Peyer's patch (tissue), 4 donors: ENCODE measurements around the gene MBNL3. TPM values are rescaled to one million over a fixed set of nuclear protein-coding genes. Genes with fewer than 3 reads are reported as not detected.

Source experiments
- DNase-seq, 3 donors: peaks; one replicate each; pipeline ENCODE4 v3.0.0-alpha.2; 2017 to 2019
- H3K27ac ChIP-seq, 4 donors: fragments of 200-600 bp; sonication (generic); one replicate each; pipeline ENCODE4 v1.5.1; 2016 to 2019
- H3K27me3 ChIP-seq, 2 donors: fragments of 200-600 bp; sonication (generic); one replicate each; pipeline ENCODE4 v1.5.1; 2019
- H3K36me3 ChIP-seq, 3 donors: fragments of 200-600 bp; sonication (generic); one replicate each; pipeline ENCODE4 v1.5.1; 2016 to 2019
- H3K4me1 ChIP-seq, 4 donors: fragments of 200-600 bp; sonication (generic); one replicate each; pipeline ENCODE4 v1.5.1; 2016 to 2019
- H3K4me3 ChIP-seq, 4 donors: fragments of 200-600 bp; sonication (generic); 1 replicate in 3 of 4; 2 replicates in 1 of 4; pipeline ENCODE4 v1.5.1; 2016 to 2019; ENCODE audit warnings: mild to moderate bottlenecking in 1 of 4
- H3K9me3 ChIP-seq, 4 donors: fragments of 200-600 bp; sonication (generic); one replicate each; pipeline ENCODE4 v1.5.1; 2016 to 2019; ENCODE audit warnings: mild to moderate bottlenecking in 1 of 4
- POLR2A ChIP-seq, 2 donors: fragments of 450-650 bp; IDR thresholded peaks; one replicate each; pipeline ENCODE4 v1.5.1; 2017; ENCODE audit warnings: antibody characterized with exemption in 2 of 2, mild to moderate bottlenecking in 2 of 2, moderate library complexity in 2 of 2
- total RNA-seq, 4 donors: library from RNA; depleted of rRNA; stranded (reverse); fragments of >200 nt; gene quantifications; one replicate each; pipeline ENCODE4 v1.1.0, GENCODE V29; 2016
- TF ChIP-seq, protein P1 (sequence below), 6 experiments: fragments of 450-650 bp in 4 of 6; fragments of 200-600 bp in 2 of 6; sonication (generic) in 1 of 6; IDR thresholded peaks; one replicate each; pipeline ENCODE4 v1.5.1; 2017 to 2019; ENCODE audit warnings: antibody characterized with exemption in 6 of 6, mild to moderate bottlenecking in 3 of 6, moderate library complexity in 1 of 6

MBNL3 gene
- total RNA-seq, 4 donors from 2014 or later = 19.8 to 27.9 (median 24.1) TPM

GRCh38 chrX:132393085-132393484 lies 95.8 kb downstream of the MBNL3 start:
- TF ChIP-seq POLR2A (IDR thresholded peaks at IDR 0.05) = no peak
- TF ChIP-seq, protein P1, sequence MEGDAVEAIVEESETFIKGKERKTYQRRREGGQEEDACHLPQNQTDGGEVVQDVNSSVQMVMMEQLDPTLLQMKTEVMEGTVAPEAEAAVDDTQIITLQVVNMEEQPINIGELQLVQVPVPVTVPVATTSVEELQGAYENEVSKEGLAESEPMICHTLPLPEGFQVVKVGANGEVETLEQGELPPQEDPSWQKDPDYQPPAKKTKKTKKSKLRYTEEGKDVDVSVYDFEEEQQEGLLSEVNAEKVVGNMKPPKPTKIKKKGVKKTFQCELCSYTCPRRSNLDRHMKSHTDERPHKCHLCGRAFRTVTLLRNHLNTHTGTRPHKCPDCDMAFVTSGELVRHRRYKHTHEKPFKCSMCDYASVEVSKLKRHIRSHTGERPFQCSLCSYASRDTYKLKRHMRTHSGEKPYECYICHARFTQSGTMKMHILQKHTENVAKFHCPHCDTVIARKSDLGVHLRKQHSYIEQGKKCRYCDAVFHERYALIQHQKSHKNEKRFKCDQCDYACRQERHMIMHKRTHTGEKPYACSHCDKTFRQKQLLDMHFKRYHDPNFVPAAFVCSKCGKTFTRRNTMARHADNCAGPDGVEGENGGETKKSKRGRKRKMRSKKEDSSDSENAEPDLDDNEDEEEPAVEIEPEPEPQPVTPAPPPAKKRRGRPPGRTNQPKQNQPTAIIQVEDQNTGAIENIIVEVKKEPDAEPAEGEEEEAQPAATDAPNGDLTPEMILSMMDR (IDR thresholded peaks at IDR 0.05) = no peak
- no peak for DNase-seq

GRCh38 chrX:132390792-132391191 lies 98.0 kb downstream of the MBNL3 start:
- Histone ChIP-seq H3K36me3 (no peaks in the 10 kb centered on the region), H3K4me3 (no peak overlapping the region), H3K27ac (no peak overlapping the region), H3K4me1 (no peaks in the 10 kb centered on the region), H3K9me3 (no peaks in the 10 kb centered on the region), H3K27me3 (no peaks in the 10 kb centered on the region)
- DNase-seq = no peak
- TF ChIP-seq, protein P1 (IDR thresholded peaks at IDR 0.05) = no peak
- no peak for TF ChIP-seq POLR2A (IDR thresholded peaks at IDR 0.05)

More at GRCh38 chrX:132393085-132393484, 95.8 kb downstream of the MBNL3 start:
- H3K27me3 ChIP-seq = no peaks in the 10 kb centered on the region
- H3K4me1 ChIP-seq = no peaks in the 10 kb centered on the region
- H3K27ac ChIP-seq = no peak overlapping the region
- H3K36me3 ChIP-seq = no peaks in the 10 kb centered on the region
- no peak overlapping the region for H3K4me3 ChIP-seq
- no peaks in the 10 kb centered on the region for H3K9me3 ChIP-seq

- H3K27me3 ChIP-seq = no peaks in the 10 kb centered on the region
- TF ChIP-seq, protein P1 (IDR thresholded peaks at IDR 0.05) = no peak
- TF ChIP-seq POLR2A (IDR thresholded peaks at IDR 0.05) = no peak
- H3K9me3 ChIP-seq = no peaks in the 10 kb centered on the region
- H3K36me3 ChIP-seq = no peaks in the 10 kb centered on the region
- no peak for DNase-seq
- no peak overlapping the region for H3K27ac ChIP-seq
- no peak overlapping the region for H3K4me3 ChIP-seq
- H3K4me1 ChIP-seq = no peaks in the 10 kb centered on the region
Measured at GRCh38 chrX:132389480-132389879, 99.4 kb downstream of the MBNL3 start.

DNA sequence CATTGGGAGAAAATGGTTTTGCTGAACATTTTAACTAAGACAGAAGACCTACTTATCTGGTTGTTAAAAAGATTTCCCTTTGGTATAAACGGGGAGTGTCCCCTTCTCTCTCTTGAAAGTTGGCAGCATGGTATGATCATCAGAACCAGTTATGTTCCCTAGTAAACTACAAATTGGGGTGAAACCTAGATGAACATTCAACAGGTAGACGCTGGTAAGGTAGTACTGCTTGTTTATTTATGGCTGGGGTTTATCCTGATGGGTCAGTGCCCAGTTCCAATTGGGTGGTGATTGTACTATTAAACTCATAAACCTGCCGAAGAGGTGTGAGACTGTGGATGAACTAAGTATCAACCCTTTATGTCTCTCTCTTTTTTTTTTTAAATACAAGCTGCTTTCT lies 100.5 kb downstream of the MBNL3 start:
- Histone ChIP-seq H3K27me3 (no peaks in the 10 kb centered on the region), H3K9me3 (no peaks in the 10 kb centered on the region), H3K36me3 (no peaks in the 10 kb centered on the region), H3K4me1 (no peaks in the 10 kb centered on the region), H3K4me3 (no peak overlapping the region), H3K27ac (no peak overlapping the region)
- DNase-seq = no peak
- TF ChIP-seq, protein P1 (IDR thresholded peaks at IDR 0.05) = no peak
- TF ChIP-seq POLR2A (IDR thresholded peaks at IDR 0.05) = no peak

DNA sequence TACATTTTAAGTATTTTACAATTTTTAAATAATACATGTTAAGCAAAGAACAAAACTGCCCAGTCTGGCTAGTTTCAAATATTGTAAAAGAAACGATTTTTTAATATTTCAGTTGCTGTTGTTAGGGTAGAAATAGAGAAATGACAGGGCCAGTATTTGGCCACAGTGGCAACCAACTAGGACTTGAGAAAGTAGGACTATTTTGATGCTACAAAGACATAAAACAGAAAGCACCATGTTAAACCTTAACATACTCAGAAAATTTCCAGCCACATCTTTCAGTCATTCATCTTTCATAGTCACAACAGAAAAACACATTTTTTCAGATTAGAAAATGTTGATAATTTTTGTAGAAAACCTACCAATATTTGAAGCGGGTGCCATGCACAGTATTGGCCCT lies 104.5 kb downstream of the MBNL3 start:
- TF ChIP-seq, protein P1 (IDR thresholded peaks at IDR 0.05) = no peak
- TF ChIP-seq POLR2A (IDR thresholded peaks at IDR 0.05) = no peak

DNA sequence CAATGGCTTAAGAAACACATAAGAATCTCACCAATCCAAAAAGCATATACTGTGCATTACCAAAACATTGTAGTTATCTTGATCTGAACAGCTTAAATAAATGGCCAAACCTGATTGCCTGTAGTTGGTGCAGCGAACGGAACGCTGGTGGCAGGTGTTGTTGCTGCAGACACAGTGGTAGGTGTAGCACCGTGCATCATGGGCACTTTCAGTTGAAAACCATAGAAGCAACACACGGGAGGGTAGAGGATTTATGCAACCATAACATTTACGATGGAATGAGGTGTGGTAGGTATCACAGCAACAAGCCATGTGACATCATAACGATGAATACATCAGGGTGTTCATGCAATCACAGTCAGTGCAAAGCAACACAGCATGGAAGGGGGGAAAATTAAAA lies 106.8 kb downstream of the MBNL3 start:
- Histone ChIP-seq H3K9me3 (no peaks in the 10 kb centered on the region), H3K4me3 (no peak overlapping the region), H3K27ac (no peak overlapping the region), H3K4me1 (no peaks in the 10 kb centered on the region), H3K27me3 (no peaks in the 10 kb centered on the region), H3K36me3 (no peaks in the 10 kb centered on the region)
- DNase-seq = no peak
- TF ChIP-seq, protein P1 (IDR thresholded peaks at IDR 0.05) = no peak
- TF ChIP-seq POLR2A (IDR thresholded peaks at IDR 0.05) = no peak

More for the DNA sequence above, 104.5 kb downstream of the MBNL3 start:
- H3K36me3 ChIP-seq = no peaks in the 10 kb centered on the region
- no peak for DNase-seq
- H3K4me1 ChIP-seq = no peaks in the 10 kb centered on the region
- no peak overlapping the region for H3K4me3 ChIP-seq
- no peak overlapping the region for H3K27ac ChIP-seq
- no peaks in the 10 kb centered on the region for H3K9me3 ChIP-seq
- no peaks in the 10 kb centered on the region for H3K27me3 ChIP-seq
